ENCODE measurements around the gene CAMK2D.

CAMK2D gene

DNA sequence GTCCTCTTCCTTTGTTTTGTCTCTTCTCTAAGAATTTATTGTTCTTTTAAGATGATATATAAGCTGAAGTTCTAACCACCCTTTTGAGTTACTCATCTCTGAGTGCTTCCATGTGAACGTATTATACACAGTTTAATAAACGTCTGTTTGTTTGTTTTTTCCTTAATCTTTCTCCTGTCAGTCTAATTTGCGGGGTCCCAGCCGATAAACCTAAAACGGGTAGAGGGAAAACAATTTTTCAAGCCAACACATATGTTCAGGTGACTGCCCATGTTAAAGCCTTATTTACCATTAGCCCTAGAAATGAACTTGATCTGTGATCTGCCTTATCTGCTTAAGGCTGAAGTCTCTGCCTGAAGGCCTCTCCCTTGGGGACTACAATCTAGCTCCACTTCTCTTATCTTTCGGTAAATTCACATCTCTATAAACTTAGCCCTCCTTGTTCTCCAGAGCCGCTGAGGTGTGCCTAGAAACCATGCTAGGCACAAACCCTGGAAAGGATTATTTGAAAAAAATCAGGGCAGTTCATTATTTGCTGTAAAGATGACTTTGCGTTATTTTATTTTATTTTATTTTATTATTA, 158.8 kb downstream of the CAMK2D start:
- Histone ChIP-seq H3K4me1 (ENCODE audit: control insufficient read depth in 2 of 2, insufficient read depth in 1 of 2, low read depth in 1 of 2, low read length in 2 of 2) (peaks cover 0 to 2% of the 10 kb centered on the region in 2 donors), H3K4me3 (ENCODE audit: low read length in 2 of 2) (no peak overlapping the region), H3K9me3 (replicated peaks in 1 of 2; ENCODE audit: control insufficient read depth in 2 of 2, insufficient read depth in 1 of 2, low read depth in 1 of 2, low read length in 2 of 2) (peaks cover 0 to 4% of the 10 kb centered on the region in 2 donors), H2BK5ac (ENCODE audit: low read length) (no peak overlapping the region), H3K23ac (ENCODE audit: low read depth, low read length, poor library complexity) (no peak overlapping the region), H2BK12ac (ENCODE audit: low read length) (no peak overlapping the region), H3K18ac (ENCODE audit: low read length) (no peak overlapping the region), H2AFZ (ENCODE audit: low read length) (no peak overlapping the region), H2BK120ac (ENCODE audit: low read depth, low read length) (no peak overlapping the region), H3K36me3 (replicated peaks in 1 of 2; ENCODE audit: control insufficient read depth in 2 of 2, insufficient read depth in 2 of 2, low read length in 2 of 2) (no peaks in the 10 kb centered on the region), H2AK5ac (ENCODE audit: low read depth, low read length) (no peak overlapping the region), H4K8ac (ENCODE audit: low read depth, low read length) (no peak overlapping the region), H3K27ac (replicated peaks; ENCODE audit: low read length) (no peak overlapping the region), H3K4me2 (ENCODE audit: insufficient read depth, low read length, poor library complexity, severe bottlenecking) (no peak overlapping the region), H3K9ac (ENCODE audit: low read depth, low read length, poor library complexity) (no peak overlapping the region), H4K91ac (ENCODE audit: low read depth, low read length, poor library complexity) (no peak overlapping the region), H3K14ac (ENCODE audit: low read length) (no peak overlapping the region), H3K79me1 (ENCODE audit: low read depth, low read length) (no peaks in the 10 kb centered on the region), H3K27me3 (ENCODE audit: control insufficient read depth in 3 of 3, insufficient read depth in 3 of 3, low read depth in 1 of 3, low read length in 3 of 3) (no peaks in the 10 kb centered on the region), H2BK15ac (ENCODE audit: low read length) (no peak overlapping the region), H3K4ac (ENCODE audit: low read length) (no peak overlapping the region)
- DNase-seq (ENCODE audit: low spot score): no peak
- no CpG with 5 or more reads among the region's 8 CpGs for WGBS, 2 donors (ENCODE audit: extremely low coverage in 2 of 2, insufficient read length in 2 of 2, insufficient replicate concordance in 1 of 2)

DNA sequence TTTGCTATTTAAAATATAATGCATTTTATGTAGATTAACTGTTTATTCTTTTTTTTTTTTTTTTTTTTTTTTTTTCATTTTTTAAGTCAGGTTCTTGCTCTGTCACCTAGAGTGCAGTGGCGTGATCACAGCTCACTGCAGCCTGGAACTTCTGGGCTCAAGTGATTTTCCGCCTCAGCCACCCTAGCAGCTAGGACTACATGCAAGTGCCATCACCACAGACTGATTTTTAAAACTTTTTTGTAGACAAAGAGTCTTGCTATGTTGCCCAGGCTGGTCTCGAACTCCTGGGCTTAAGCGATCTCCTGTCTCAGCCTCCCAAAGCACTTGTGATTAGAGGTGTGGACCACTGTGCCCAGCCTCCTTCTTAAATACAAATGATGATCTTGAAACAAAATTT, 159.9 kb downstream of the CAMK2D start:
- H2AK5ac ChIP-seq (ENCODE audit: low read depth, low read length): no peak overlapping the region
- H3K27me3 ChIP-seq (ENCODE audit: control insufficient read depth in 3 of 3, insufficient read depth in 3 of 3, low read depth in 1 of 3, low read length in 3 of 3): no peaks in the 10 kb centered on the region
- no peak overlapping the region for H3K4ac ChIP-seq (ENCODE audit: low read length)
- no peak for DNase-seq (ENCODE audit: low spot score)
- no peak overlapping the region for H4K91ac ChIP-seq (ENCODE audit: low read depth, low read length, poor library complexity)
- no peak overlapping the region for H3K4me3 ChIP-seq (ENCODE audit: low read length in 2 of 2)
- H2BK12ac ChIP-seq (ENCODE audit: low read length): no peak overlapping the region
- H2AFZ ChIP-seq (ENCODE audit: low read length): no peak overlapping the region
- no peak overlapping the region for H3K14ac ChIP-seq (ENCODE audit: low read length)
- no peaks in the 10 kb centered on the region for H3K4me1 ChIP-seq (ENCODE audit: control insufficient read depth in 2 of 2, insufficient read depth in 1 of 2, low read depth in 1 of 2, low read length in 2 of 2)
- H2BK15ac ChIP-seq (ENCODE audit: low read length): no peak overlapping the region
- no peak overlapping the region for H3K18ac ChIP-seq (ENCODE audit: low read length)
- no peak overlapping the region for H3K23ac ChIP-seq (ENCODE audit: low read depth, low read length, poor library complexity)
- H3K79me1 ChIP-seq (ENCODE audit: low read depth, low read length): no peaks in the 10 kb centered on the region
- H2BK5ac ChIP-seq (ENCODE audit: low read length): no peak overlapping the region
- H3K9ac ChIP-seq (ENCODE audit: low read depth, low read length, poor library complexity): no peak overlapping the region
- H3K9me3 ChIP-seq (replicated peaks in 1 of 2; ENCODE audit: control insufficient read depth in 2 of 2, insufficient read depth in 1 of 2, low read depth in 1 of 2, low read length in 2 of 2): peaks cover 0 to 4% of the 10 kb centered on the region in 2 donors
- H3K36me3 ChIP-seq (replicated peaks in 1 of 2; ENCODE audit: control insufficient read depth in 2 of 2, insufficient read depth in 2 of 2, low read length in 2 of 2): no peaks in the 10 kb centered on the region
- H3K4me2 ChIP-seq (ENCODE audit: insufficient read depth, low read length, poor library complexity, severe bottlenecking): no peak overlapping the region
- no peak overlapping the region for H2BK120ac ChIP-seq (ENCODE audit: low read depth, low read length)
- H3K27ac ChIP-seq (replicated peaks; ENCODE audit: low read length): no peak overlapping the region
- no peak overlapping the region for H4K8ac ChIP-seq (ENCODE audit: low read depth, low read length)
- no CpG with 5 or more reads among the region's 4 CpGs for WGBS, 2 donors (ENCODE audit: extremely low coverage in 2 of 2, insufficient read length in 2 of 2, insufficient replicate concordance in 1 of 2)

DNA sequence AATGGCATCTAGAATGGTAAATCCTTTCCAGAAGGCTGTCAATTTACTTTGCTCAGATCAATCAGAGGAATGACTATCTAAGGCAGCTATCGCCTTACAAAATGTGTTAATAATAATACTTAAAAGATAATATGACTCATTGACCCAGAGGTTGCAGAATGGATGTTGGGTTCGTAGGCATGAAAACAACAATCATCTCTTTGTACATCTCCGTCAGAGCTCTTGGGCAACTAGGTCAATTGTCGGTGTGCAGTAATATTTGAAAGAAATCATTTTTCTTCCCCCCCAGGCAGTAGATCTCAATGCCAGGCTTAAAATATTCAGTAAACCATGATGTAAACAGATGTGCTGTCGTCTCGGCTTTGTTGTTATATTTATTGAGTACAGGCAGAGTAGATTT, 165.1 kb downstream of the CAMK2D start:
- H2BK5ac ChIP-seq (ENCODE audit: low read length): no peak overlapping the region
- H3K36me3 ChIP-seq (replicated peaks in 1 of 2; ENCODE audit: control insufficient read depth in 2 of 2, insufficient read depth in 2 of 2, low read length in 2 of 2): peaks cover 0 to 2% of the 10 kb centered on the region in 2 donors
- WGBS, 2 donors (ENCODE audit: extremely low coverage in 2 of 2, insufficient read length in 2 of 2, insufficient replicate concordance in 1 of 2): no CpG with 5 or more reads among the region's 6 CpGs
- H3K27me3 ChIP-seq (ENCODE audit: control insufficient read depth in 3 of 3, insufficient read depth in 3 of 3, low read depth in 1 of 3, low read length in 3 of 3): no peaks in the 10 kb centered on the region
- no peaks in the 10 kb centered on the region for H3K79me1 ChIP-seq (ENCODE audit: low read depth, low read length)
- H2BK120ac ChIP-seq (ENCODE audit: low read depth, low read length): no peak overlapping the region
- H3K4me2 ChIP-seq (ENCODE audit: insufficient read depth, low read length, poor library complexity, severe bottlenecking): no peak overlapping the region
- no peaks in the 10 kb centered on the region for H3K9me3 ChIP-seq (replicated peaks in 1 of 2; ENCODE audit: control insufficient read depth in 2 of 2, insufficient read depth in 1 of 2, low read depth in 1 of 2, low read length in 2 of 2)
- no peak overlapping the region for H3K14ac ChIP-seq (ENCODE audit: low read length)
- no peak overlapping the region for H3K9ac ChIP-seq (ENCODE audit: low read depth, low read length, poor library complexity)
- no peak overlapping the region for H3K27ac ChIP-seq (replicated peaks; ENCODE audit: low read length)
- H3K23ac ChIP-seq (ENCODE audit: low read depth, low read length, poor library complexity): no peak overlapping the region
- no peak overlapping the region for H2BK12ac ChIP-seq (ENCODE audit: low read length)
- no peak for DNase-seq (ENCODE audit: low spot score)
- H3K4ac ChIP-seq (ENCODE audit: low read length): no peak overlapping the region
- no peak overlapping the region for H2BK15ac ChIP-seq (ENCODE audit: low read length)
- H3K4me1 ChIP-seq (ENCODE audit: control insufficient read depth in 2 of 2, insufficient read depth in 1 of 2, low read depth in 1 of 2, low read length in 2 of 2): no peaks in the 10 kb centered on the region
- H4K91ac ChIP-seq (ENCODE audit: low read depth, low read length, poor library complexity): no peak overlapping the region
- H4K8ac ChIP-seq (ENCODE audit: low read depth, low read length): no peak overlapping the region
- no peak overlapping the region for H3K4me3 ChIP-seq (ENCODE audit: low read length in 2 of 2)
- H2AFZ ChIP-seq (ENCODE audit: low read length): no peak overlapping the region
- no peak overlapping the region for H3K18ac ChIP-seq (ENCODE audit: low read length)
- no peak overlapping the region for H2AK5ac ChIP-seq (ENCODE audit: low read depth, low read length)

DNA sequence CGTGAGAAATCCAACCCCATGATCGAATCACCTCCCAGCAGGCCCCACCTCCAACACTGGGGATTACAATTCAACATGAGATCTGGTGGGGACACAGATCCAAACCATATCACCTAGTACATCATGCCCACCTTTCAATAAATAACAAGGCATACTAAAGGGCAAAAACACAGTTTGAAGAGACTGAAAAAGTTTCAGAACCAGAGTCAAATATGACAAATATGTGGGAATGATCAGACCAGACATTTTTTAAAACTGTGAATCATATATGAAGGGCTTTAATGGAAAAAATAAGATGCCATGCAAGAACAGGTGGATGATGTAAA, 167.3 kb downstream of the CAMK2D start:
- no peak overlapping the region for H3K18ac ChIP-seq (ENCODE audit: low read length)
- H2BK12ac ChIP-seq (ENCODE audit: low read length): no peak overlapping the region
- no peak overlapping the region for H2BK15ac ChIP-seq (ENCODE audit: low read length)
- H3K9ac ChIP-seq (ENCODE audit: low read depth, low read length, poor library complexity): no peak overlapping the region
- H2BK120ac ChIP-seq (ENCODE audit: low read depth, low read length): no peak overlapping the region
- no peak overlapping the region for H3K14ac ChIP-seq (ENCODE audit: low read length)
- H3K4me2 ChIP-seq (ENCODE audit: insufficient read depth, low read length, poor library complexity, severe bottlenecking): no peak overlapping the region
- H2AFZ ChIP-seq (ENCODE audit: low read length): no peak overlapping the region
- H3K27me3 ChIP-seq (ENCODE audit: control insufficient read depth in 3 of 3, insufficient read depth in 3 of 3, low read depth in 1 of 3, low read length in 3 of 3): no peaks in the 10 kb centered on the region
- H4K91ac ChIP-seq (ENCODE audit: low read depth, low read length, poor library complexity): no peak overlapping the region
- H3K36me3 ChIP-seq (replicated peaks in 1 of 2; ENCODE audit: control insufficient read depth in 2 of 2, insufficient read depth in 2 of 2, low read length in 2 of 2): peaks cover 0 to 2% of the 10 kb centered on the region in 2 donors
- no peaks in the 10 kb centered on the region for H3K9me3 ChIP-seq (replicated peaks in 1 of 2; ENCODE audit: control insufficient read depth in 2 of 2, insufficient read depth in 1 of 2, low read depth in 1 of 2, low read length in 2 of 2)
- H3K27ac ChIP-seq (replicated peaks; ENCODE audit: low read length): no peak overlapping the region
- H3K79me1 ChIP-seq (ENCODE audit: low read depth, low read length): no peaks in the 10 kb centered on the region
- H3K23ac ChIP-seq (ENCODE audit: low read depth, low read length, poor library complexity): no peak overlapping the region
- no peak for DNase-seq (ENCODE audit: low spot score)
- H4K8ac ChIP-seq (ENCODE audit: low read depth, low read length): no peak overlapping the region
- H3K4me1 ChIP-seq (ENCODE audit: control insufficient read depth in 2 of 2, insufficient read depth in 1 of 2, low read depth in 1 of 2, low read length in 2 of 2): no peaks in the 10 kb centered on the region
- no peak overlapping the region for H2AK5ac ChIP-seq (ENCODE audit: low read depth, low read length)
- no peak overlapping the region for H3K4ac ChIP-seq (ENCODE audit: low read length)
- no CpG with 5 or more reads among the region's 2 CpGs for WGBS, 2 donors (ENCODE audit: extremely low coverage in 2 of 2, insufficient read length in 2 of 2, insufficient replicate concordance in 1 of 2)
- H2BK5ac ChIP-seq (ENCODE audit: low read length): no peak overlapping the region
- no peak overlapping the region for H3K4me3 ChIP-seq (ENCODE audit: low read length in 2 of 2)
